SU-DHL-6 (cell line): Measurements from ENCODE around the gene LIX1L.

Experiments used
- H2AFZ ChIP-seq: fragments of 200-600 bp; sonication (generic); 2 replicates; pipeline ENCODE4 v1.6.1; 2014; ENCODE audit warnings: low read depth, mild to moderate bottlenecking, moderate library complexity, mixed read lengths, antibody characterized with exemption, low read length; ENCODE audit not compliant: severe bottlenecking
- H3F3A ChIP-seq: fragments of 200-600 bp; shearing (Covaris generic); 2 replicates; pipeline ENCODE4 v1.6.0; 2016; ENCODE audit warnings: antibody characterized with exemption, mild to moderate bottlenecking; ENCODE audit not compliant: insufficient read depth
- H3K27ac ChIP-seq: fragments of 200-600 bp; sonication (generic); 2 replicates; pipeline ENCODE4 v1.5.1; 2016; ENCODE audit warnings: low read depth, mild to moderate bottlenecking, low read length, moderate library complexity, mixed read lengths
- H3K27me3 ChIP-seq: fragments of 200-600 bp; sonication (generic), shearing (Covaris generic); 2 replicates; pipeline ENCODE4 v1.6.0; 2014; ENCODE audit warnings: mild to moderate bottlenecking, low read length
- H3K36me3 ChIP-seq: fragments of 200-600 bp; sonication (generic); 2 replicates; pipeline ENCODE4 v1.6.1; 2014; ENCODE audit warnings: mild to moderate bottlenecking, low read length, mixed read lengths
- H3K4me2 ChIP-seq: fragments of 300-600, 200-600 bp; shearing (Covaris generic), sonication (generic); 2 replicates; pipeline ENCODE4 v1.6.0; 2014; ENCODE audit warnings: low read length, low read depth, mild to moderate bottlenecking; ENCODE audit not compliant: poor library complexity, severe bottlenecking
- H3K4me3 ChIP-seq: fragments of 200-600 bp; sonication (generic); 2 replicates; pipeline ENCODE4 v1.5.1; 2014; ENCODE audit warnings: antibody characterized with exemption, low read length, mild to moderate bottlenecking, mixed read lengths; ENCODE audit not compliant: insufficient read depth, poor library complexity, severe bottlenecking
- H3K79me2 ChIP-seq: fragments of 200-600 bp; sonication (generic); 2 replicates; pipeline ENCODE4 v1.6.1; 2014; ENCODE audit warnings: mild to moderate bottlenecking, low read length, moderate library complexity; ENCODE audit not compliant: insufficient read depth
- H3K9ac ChIP-seq: fragments of 200-600 bp; sonication (generic); 2 replicates; pipeline ENCODE4 v1.7.0; 2014; ENCODE audit warnings: mild to moderate bottlenecking, low read length
- H3K9me2 ChIP-seq: fragments of 200-600 bp; sonication (generic); replicated peaks from 2 replicates; pipeline ENCODE4 v1.6.1; 2014; ENCODE audit warnings: low read length; ENCODE audit not compliant: insufficient read depth
- H3K9me3 ChIP-seq: fragments of 200-600 bp; sonication (generic); 2 replicates; pipeline ENCODE4 v1.6.1; 2014; ENCODE audit warnings: low read length, mixed read lengths; ENCODE audit not compliant: insufficient read depth
- H4K20me1 ChIP-seq: fragments of 200-600 bp; sonication (generic); 2 replicates; pipeline ENCODE4 v1.6.1; 2014; ENCODE audit warnings: low read depth, mild to moderate bottlenecking, antibody characterized with exemption, low read length, moderate library complexity, mixed read lengths
- CTCF ChIP-seq: fragments of 200-600 bp; sonication (generic); IDR thresholded peaks from one replicate; pipeline ENCODE4 v1.5.1; 2017; ENCODE audit warnings: antibody characterized with exemption, mild to moderate bottlenecking, low read length, moderate library complexity; ENCODE audit not compliant: insufficient read depth, poor library complexity, severe bottlenecking
- EZH2phosphoT487 ChIP-seq: fragments of 200-600 bp; sonication (generic), shearing (Covaris generic); conservative IDR thresholded peaks from 2 replicates; pipeline ENCODE4 v1.6.1; 2018; ENCODE audit warnings: mild to moderate bottlenecking, antibody characterized with exemption, low read length, moderate library complexity, mixed read lengths

LIX1L gene

GRCh38 chr1:145897969-145898368 lies 59.8 kb downstream of the LIX1L start:
- H4K20me1 ChIP-seq: no peaks in the 10 kb centered on the region
- no peak overlapping the region for H3K27ac ChIP-seq
- H3F3A ChIP-seq: no peaks in the 10 kb centered on the region
- no peaks in the 10 kb centered on the region for H3K79me2 ChIP-seq
- H2AFZ ChIP-seq: no peak overlapping the region
- no peaks in the 10 kb centered on the region for H3K36me3 ChIP-seq
- H3K4me2 ChIP-seq: no peak overlapping the region
- TF ChIP-seq CTCF: no peak
- no peak for TF ChIP-seq EZH2phosphoT487
- H3K27me3 ChIP-seq: no peaks in the 10 kb centered on the region
- no peak overlapping the region for H3K4me3 ChIP-seq
- no peaks in the 10 kb centered on the region for H3K9me2 ChIP-seq
- H3K9me3 ChIP-seq: no peaks in the 10 kb centered on the region
- no peak overlapping the region for H3K9ac ChIP-seq

- Histone ChIP-seq H3K27me3 (no peaks in the 10 kb centered on the region), H3K4me3 (no peak overlapping the region), H3K9me2 (no peaks in the 10 kb centered on the region), H2AFZ (no peak overlapping the region), H3F3A (no peaks in the 10 kb centered on the region), H3K79me2 (no peaks in the 10 kb centered on the region), H3K9me3 (no peaks in the 10 kb centered on the region), H3K36me3 (no peaks in the 10 kb centered on the region), H3K27ac (no peak overlapping the region), H3K9ac (no peak overlapping the region), H3K4me2 (no peak overlapping the region), H4K20me1 (no peaks in the 10 kb centered on the region)
- no peak for TF ChIP-seq CTCF
- no peak for TF ChIP-seq EZH2phosphoT487
These were observed 62.3 kb downstream of the LIX1L start for GRCh38 chr1:145895471-145895870.

GRCh38 chr1:145893306-145894055 lies 64.3 kb downstream of the LIX1L start:
- H3K9me3 ChIP-seq: no peaks in the 10 kb centered on the region
- no peaks in the 10 kb centered on the region for H3K79me2 ChIP-seq
- H3K27ac ChIP-seq: no peak overlapping the region
- no peak for TF ChIP-seq EZH2phosphoT487
- TF ChIP-seq CTCF: no peak
- H3K36me3 ChIP-seq: no peaks in the 10 kb centered on the region
- no peak overlapping the region for H3K4me3 ChIP-seq
- H3K9ac ChIP-seq: no peak overlapping the region
- H3K4me2 ChIP-seq: no peak overlapping the region
- no peaks in the 10 kb centered on the region for H3F3A ChIP-seq
- H4K20me1 ChIP-seq: no peaks in the 10 kb centered on the region
- H3K27me3 ChIP-seq: no peaks in the 10 kb centered on the region
- H2AFZ ChIP-seq: no peak overlapping the region
- no peaks in the 10 kb centered on the region for H3K9me2 ChIP-seq
